ENCODE data around the gene ENTHD1.

Gene ENTHD1

DNA sequence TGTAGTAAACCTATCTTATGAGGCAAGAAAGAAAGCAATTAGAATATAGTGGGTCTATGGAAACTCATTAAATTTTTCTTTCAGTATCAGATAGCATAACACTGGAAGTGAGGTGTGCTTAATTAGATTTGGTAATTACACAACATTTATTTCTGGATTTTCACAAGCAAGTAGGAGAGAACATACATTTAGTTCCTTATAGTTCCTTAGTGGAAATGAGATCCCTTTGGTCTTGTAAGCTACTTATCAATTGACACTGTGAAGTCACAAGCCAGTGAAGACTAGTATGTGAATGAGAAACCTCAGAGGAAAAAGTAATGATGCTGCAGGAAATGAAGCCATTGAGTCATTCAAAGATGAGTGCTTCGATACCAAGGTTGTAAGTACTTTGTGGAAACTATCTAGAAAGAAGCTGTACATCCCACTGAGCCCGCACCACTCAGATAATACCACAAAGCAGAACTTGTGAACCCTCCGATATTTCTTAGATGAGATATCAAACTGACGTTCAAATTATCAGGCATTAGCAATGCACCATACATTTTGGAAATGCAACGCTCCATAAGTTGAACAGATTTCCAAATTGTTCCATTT, 53.5 kb downstream of the ENTHD1 start:
- DNase-seq = no peak

DNA sequence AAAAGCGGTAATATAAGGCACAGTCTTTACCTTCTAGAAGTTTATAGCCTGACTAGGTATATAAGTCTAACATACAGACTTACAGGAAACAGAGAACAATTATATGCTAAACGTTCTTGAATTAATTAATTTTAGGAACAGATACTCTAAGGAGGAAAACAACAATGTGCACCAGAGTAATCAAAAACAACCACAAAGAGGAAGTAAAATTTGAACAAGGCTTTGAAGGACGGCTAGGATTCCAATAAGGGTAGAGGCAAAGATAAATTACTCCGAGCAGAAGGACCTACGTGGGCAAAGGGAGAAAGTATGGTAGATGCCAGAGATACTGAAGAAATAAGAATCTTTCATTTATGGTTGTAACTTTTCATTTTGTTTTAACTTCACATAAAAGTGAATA, 54.4 kb downstream of the ENTHD1 start:
- DNase-seq = no peak

DNA sequence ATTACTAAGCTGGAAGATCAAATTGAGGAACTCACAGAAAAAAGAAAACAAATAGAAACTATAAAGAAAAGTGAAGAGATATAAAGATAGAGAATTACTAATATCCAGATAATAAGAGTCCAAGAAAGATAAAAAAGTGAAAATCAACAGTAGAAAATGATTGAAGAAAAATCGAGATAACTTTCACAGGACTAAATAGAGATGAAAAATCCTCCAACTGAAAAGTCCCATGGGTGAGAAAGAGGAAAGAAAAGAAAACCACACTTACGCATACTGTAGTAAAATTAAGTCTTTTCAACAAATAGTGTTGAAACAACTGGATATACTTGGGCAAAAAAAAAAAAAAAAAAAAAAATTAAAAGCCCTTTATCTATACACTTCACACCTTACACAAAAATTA, 60.0 kb downstream of the ENTHD1 start:
- DNase-seq = no peak

DNA sequence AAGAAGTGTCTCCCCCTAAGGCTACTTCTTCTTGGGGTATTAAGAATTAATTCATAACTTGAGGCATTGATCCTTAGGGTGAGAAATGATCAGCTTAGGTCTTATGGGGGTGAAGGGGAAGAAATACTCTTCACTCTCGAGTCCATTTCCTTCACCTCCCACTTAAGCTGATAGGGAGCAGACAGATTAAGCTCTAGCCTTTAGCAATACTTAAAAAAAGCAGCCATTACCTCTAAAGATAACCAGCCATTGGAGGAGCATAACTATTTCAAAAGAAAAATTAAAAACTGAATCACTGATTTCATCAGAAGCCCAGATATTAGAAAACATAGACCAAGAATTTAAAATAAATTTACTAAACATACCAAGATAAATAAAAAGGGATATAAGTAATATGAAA, 60.5 kb downstream of the ENTHD1 start:
- DNase-seq = no peak

DNA sequence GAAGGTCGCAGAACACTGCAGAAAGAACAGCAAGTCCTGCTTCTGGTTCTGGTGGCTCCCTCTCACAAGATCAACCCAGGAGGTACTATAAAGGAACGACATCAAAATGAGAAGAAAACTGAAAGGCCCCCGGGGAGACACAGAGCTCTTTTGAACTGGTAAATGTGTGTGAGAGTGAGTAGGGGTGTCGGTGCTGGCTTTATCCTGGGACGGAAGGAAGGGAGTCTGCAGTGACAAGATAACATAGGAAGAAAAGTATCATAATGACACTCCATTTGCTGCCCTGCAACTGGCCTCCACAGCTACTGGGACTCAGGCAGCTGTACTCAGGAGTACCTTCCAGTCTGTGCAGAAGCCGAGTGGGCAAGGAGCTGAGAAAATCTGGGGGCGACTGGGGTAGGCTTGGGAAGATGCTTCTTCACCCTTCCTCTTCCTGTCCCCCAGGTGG, 60.9 kb downstream of the ENTHD1 start:
- no peak for DNase-seq

DNA sequence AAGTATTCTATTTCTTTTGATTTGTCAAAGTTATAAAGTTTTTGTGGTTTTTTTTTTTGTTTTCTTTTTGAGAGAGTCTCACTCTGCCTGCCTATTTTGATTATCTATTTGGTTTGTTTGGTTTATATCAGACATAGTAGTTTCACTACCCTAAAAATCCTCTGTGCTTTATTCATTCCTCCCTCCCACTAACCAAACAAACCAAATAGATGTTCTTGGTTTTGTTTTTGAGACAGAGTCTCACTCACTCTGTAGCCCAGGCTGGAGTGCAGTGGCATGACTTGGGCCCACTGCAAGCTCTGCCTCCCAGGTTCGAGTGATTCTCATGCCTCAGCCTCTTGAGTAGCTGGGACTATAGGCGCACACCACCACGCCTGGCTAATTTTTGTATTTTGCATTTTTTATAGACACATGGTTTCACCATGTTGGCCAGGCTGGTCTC, 67.9 kb downstream of the ENTHD1 start:
- DNase-seq = no peak

DNA sequence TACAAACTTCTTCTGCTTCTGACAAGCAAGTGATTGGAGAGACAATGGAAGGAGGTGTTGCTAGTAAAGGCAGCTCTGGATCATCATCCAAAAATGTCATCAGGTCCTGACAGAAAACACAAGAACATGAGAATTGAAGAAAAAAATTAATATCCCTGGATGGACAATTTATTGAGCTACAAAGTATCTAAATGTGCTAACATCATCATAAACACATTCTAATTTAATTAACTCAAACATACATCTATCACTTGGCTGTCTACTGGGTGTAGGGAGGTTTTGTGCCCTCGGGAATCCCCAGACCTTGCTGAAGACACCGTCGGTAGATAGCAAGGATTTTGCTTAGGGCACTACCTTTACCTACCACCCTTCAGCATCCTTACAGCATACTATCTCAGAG, 72.6 kb downstream of the ENTHD1 start:
- DNase-seq = no peak

DNA sequence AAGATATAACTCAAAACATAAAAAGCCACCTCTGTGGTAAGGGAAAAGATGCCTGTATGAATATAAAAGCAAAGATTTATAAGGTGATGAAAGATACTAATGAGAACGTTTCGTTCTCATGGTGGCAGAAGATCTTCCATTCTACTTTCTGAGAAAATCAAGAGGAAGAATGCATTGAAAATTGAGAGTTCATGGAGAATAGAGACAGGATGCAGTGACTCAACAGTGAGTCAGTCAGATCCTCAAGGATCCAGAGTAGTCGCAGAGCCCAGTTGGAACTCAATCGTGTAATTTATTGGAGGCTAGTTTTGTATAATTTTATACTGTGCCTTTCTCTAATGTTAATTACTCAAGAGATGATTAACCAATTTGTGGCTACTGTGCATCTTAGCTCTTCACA, 73.3 kb downstream of the ENTHD1 start:
- no peak for DNase-seq

DNA sequence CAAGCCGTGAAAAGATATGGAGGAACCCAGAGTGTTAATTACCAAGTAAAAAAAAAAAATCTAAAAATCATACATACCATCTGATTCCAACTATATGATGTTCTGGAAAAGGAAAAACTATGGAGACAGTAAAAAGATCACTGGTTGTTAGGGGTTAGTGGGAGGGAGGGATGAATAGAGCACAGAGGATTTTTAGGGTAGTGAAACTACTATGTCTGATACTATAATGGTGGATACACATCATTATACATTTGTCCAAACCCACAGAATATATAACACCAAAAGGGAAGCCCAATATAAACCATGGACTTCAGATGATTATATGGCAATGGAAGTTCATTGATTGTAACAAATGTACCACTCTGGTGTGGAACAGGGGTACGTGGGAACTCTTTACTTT, 74.1 kb downstream of the ENTHD1 start:
- no peak for DNase-seq

DNA sequence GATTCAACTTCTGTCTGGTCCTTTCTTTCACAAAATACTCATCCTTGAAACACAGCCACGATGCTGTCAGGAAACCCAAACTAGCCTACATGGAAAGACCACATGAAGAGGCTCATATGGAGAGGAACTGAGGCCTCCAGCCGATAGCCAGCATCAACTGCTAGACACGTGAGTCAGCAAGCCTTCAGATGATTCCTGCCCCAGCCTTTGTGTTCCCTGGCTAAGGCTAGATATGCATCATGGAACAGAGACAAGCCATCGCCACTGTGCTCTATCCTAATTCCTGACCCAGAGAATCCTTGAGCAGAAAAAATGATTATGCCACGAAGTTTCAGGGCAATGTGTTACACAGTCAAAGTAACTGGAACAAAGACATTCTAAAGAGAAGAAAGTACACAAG, 75.5 kb downstream of the ENTHD1 start:
- DNase-seq = no peak

DNA sequence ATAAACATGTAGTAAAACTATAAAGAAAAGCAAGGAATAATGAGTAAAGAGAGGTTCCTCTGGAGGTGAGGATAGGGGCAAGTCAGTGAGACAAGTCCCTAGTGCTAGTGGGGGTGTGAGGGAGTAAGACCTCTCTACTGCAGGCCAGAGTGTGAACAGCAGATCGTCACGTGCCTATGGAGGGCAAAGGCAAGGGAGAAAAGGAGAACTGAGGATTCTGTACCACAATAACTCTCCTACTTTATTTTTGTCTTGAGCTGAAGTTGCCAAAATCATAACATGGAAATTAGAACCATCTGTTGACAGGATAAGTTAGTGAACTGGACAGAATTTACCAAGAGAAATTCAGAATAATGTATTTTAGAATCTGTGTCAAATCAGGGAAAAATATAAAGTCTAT, 77.6 kb downstream of the ENTHD1 start:
- DNase-seq = no peak

DNA sequence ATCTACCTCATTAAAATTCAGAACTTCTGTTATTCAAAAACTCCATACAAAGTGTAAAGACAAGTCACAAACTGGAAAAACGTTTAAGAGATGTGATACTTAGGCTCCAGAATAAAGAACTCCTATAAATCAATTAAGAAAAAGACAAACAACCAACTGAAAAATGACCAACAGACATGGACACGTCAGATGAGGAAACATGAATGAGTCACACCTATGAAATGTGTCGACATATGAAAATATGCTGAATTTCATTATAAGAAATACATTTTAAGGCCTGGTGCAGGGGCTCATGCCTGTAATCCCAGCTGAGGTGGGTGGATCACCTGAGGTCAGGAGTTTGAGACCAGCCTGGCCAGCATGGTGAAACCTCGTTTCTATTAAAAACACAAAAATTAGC, 78.7 kb downstream of the ENTHD1 start:
- no peak for DNase-seq

DNA sequence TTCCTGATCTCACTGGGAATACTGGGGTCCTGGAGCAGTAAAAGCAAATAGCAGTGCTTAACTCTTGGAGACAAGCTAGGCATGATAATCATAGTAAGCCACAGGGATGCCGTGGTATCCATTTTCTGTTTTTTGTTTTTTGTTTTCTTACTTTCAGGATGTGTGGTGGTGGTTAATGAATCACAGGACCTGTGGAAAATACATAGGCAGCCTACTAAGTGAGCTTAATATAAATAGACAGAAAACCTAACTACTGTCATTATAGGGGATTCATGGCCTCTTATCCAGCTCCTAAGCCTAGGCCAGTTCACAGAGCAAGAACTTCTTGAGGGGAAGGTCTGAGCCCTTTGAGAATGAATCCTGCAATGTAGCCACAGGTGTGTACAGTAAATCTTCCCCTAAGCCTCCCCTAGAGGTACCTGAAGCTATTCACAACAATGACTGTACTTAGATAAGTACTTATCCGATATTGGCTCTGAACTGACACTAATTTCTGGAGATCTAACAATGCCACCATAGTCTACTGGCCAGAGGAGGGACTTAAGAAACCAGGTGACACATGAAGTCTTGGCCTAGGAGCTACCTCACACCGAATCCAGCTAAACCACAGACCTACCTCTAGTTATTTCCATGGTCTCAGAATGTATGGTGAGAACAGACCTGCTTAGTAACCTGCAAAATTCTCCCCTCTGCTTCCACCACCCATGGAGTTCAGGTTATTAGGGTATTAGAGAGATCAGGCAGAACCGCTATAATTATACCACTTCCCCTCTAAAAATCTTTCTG, 83.6 kb downstream of the ENTHD1 start:
- no peak for DNase-seq

DNA sequence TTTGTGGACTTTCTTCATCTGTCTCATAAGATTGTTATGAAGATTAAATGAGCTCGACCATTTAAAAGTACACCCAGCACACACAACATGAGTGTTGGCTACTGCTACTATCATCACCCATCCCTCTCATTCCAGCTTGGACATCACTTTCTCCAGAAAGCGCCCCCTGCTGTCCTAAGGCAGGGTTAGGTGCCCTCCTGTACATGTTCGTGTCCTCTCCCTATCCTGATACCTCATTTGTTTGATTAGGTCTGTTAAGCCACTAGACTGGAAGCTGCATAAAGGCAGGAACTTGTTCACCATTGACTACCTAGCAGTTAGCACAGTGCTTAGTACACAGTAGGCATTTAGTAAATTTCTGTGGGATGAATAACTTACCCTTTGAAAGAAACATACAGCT, 85.5 kb downstream of the ENTHD1 start:
- no peak for DNase-seq

DNA sequence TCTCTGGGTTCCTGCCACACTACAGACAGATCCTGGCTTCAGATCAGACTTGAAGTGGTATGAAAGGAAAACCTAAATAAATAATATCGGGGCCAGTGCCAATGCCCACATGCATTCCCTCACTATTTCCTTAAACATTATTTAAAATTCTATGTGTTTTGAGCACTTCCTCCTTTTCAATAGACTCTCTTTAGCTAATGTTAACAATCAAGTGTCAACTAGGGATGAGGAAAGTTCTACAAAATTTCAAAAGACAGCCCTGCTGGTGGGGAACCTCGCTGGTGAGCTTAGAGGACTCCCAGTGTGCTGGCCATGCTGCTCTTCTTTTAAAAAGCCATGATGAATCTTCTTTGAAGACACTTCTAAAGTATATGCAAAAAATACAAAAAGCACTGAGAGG, 87.5 kb downstream of the ENTHD1 start:
- DNase-seq = no peak

DNA sequence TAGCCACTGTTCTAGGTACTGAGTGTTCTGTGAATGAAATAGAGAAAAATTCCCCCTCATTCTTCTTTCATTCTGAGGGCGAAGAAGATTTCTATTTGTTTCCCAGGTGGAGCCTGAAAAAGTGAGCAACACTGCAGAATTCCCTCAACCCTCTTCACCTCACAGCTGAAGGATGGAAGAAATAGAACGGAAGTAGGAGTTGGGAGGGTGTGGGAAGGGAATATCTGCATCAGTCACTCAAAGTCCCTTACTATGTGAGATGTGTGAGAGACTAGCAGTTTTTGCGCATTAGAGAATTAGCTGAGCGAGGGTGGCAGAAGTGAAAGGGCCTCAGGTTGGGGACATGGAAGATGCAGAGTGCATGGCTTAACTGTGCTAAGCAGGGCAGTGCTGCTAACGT, 88.4 kb downstream of the ENTHD1 start:
- no peak for DNase-seq

DNA sequence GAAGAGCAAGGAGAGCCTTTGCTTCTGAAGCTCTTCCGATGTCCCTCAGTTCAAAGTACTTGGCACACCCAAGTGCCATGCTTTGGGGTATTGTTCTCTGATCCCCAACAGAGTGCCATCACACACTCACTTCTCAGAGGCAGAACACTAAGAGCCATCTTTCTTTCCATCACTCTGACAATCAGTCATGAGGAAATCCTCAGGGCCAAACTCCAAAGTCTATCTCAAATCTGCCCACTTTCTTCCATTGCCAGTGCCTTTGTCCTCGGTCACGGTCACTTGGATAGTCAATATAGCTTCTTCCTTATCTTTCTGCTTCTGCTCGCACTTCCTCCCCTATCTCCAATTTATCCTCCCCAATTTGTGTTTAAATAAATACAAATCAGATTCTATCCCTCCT, 90.9 kb downstream of the ENTHD1 start:
- no peak for DNase-seq

DNA sequence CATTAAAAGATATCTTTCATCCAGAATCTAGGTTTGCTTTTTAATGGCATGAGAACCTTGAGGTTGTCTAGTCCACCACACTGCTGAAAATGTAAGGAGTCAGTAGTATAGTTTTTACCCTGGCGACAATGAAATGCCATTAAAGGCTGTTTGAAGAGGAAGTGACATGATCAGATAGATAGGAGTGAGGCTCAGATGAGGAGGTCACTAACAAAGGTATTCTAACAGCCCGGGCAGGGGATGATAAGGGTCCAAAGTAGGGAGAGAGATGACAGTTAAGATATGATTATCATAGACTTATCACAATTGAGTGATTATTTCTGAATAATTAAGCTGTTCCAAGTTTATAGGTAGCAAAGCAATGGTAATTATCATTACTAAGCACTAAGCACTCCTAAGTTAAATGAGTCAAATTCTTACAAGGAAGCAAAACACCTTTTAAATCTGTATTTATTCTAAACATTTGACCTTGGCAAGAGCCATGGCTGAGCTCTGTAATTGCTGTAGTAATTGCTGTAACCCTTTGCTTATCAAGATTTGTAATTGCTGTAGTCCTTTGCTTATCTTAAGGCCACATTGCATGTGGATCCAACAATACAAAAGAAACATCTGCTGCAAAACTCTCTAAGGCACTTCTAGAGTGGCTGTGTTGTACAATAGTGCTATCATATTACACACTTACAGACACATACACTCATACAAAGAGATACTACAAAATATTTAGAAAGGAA, 92.6 kb downstream of the ENTHD1 start:
- DNase-seq = no peak

DNA sequence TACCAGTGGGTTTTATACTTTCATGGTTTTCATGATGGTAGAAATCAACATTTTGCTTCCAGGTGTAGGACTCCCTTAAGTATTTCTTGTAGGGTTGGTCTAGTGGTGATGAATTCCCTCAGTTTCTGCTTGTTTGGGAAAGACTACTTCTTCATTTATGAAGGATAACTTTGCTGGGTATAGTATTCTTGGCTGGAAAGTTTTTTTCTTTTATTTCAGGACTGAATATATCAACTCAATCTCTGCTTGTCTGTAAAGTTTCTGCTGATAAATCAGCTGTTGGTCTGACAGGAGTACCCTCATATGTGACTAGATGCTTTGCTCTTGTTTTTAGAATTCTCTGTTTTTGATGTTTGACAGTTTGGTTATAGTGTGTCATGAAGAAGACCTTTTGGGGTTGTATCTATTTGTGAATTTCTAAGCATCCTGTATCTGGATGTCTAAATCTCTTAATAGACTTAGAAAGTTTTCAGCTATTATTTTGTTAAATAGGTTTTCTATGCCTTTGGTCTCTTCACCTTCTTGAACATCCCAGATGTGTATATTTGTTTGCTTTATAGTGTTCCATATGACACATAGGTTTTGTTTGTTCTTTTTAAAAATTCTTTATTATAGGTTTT, 95.9 kb downstream of the ENTHD1 start:
- no peak for DNase-seq

DNA sequence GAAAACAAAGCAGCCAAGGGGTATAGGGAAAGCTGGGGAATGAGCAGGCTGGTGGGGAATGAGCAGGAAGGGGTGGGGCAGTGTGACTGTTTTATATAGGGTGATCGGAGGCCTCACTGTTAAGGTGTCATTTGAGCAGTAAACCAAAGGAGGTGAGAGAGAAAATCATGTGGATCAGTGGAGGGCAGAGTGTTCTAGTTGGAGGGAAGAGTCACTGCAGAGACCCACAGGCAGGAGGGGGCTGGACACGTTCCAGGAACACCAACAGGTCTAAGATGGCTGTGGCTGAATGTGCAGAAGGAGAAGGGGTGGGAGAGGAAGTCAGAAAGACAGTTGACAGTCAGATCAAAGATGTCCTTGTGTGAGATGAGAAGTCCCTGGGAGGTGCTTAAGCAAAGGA, 103.8 kb downstream of the ENTHD1 start:
- DNase-seq = no peak

DNA sequence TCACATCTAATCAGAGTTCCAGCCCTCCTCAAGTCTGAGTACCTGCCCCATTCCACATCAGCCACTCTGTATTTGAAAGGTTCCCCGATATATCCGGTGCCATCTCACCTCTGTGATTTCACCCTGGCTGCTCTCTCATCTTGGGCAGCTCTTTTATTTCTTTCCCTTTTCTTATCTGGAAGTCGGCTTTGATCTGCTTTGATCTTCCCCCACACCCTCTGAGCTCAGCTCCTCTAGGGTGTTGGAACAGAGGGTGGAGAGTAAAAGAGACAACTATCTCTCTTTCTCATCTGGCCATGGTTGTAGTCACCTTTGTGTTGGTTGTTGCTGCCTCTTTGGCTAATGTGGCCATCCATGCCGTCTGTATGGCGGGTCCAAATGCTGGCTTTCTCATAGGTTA, 108.3 kb downstream of the ENTHD1 start:
- no peak for DNase-seq

DNA sequence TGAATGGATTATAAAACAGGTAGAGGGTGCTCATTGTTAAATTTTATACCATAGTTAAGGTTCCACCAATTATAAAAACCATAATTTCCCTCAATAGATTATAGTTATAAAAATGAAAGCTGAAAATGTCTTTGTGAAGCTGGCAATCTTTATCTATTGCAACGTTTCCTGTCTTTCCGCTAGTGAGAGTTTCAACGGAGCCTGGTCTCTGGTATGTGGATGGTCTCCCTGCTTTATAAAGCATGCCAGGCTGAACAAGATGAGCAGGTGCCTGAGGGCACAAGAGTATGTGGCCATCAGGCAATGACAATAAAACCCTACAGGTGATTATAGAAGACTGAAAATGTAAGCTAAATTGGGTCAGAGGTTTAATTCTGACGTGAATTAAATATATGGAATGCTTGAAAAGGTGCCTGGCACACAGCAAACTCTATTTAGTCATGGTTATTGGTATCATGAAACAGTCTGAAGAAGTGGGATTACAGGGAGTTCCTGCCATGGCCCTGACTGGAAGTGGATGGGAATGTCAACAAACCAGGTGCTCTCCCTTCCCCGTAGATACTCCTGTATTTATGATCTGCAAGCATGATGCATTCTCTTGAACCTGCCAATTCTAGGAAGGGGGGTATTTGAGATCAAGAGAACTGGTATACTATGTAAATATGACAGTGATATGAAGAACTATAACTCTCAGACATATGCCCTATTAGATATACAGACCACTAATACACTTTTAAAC, 115.7 kb downstream of the ENTHD1 start:
- DNase-seq = no peak
